ENCODE results near the gene RND2. TPM values are rescaled to one million over a fixed set of nuclear protein-coding genes. Genes with fewer than 3 reads are reported as not detected.
A peak's percentile ranks its signal among the peaks of the same experiment; 100 is the strongest.

RND2 gene
- total and polyA plus RNA-seq, 2 of the 13 experiments (the other 11 are each of a cell fraction or from before 2014, with no cell fraction given), result 0.05 to 0.11 TPM

- TF ChIP-seq ZNF850 (CRISPR knock-in tag; conservative IDR thresholded peaks at IDR 0.05), result no peak
- peak; percentile 50; the same call in 1 of the 2 replicates for TF ChIP-seq LBX2 (CRISPR knock-in tag; IDR thresholded peaks at IDR 0.05; ENCODE audit: borderline replicate concordance)
- peak; percentile 91 for TF ChIP-seq ETV6 (CRISPR knock-in tag; conservative IDR thresholded peaks at IDR 0.05)
- TF ChIP-seq XRCC5 (optimal IDR thresholded peaks at IDR 0.05; ENCODE audit: low read length), result peak; percentile 99
- TF ChIP-seq ZFP1 (CRISPR knock-in tag; IDR thresholded peaks at IDR 0.05), result peak; percentile 99
- no peak for TF ChIP-seq SMARCE1 (IDR thresholded peaks at IDR 0.05; ENCODE audit: borderline replicate concordance)
- TF ChIP-seq GMEB2 (CRISPR knock-in tag; IDR thresholded peaks at IDR 0.05; ENCODE audit: low read depth), result peak; percentile 84
- peak; percentile 87 for TF ChIP-seq ZBTB2 (CRISPR knock-in tag; IDR thresholded peaks at IDR 0.05; ENCODE audit: low read depth)
- peak; percentile 93 for TF ChIP-seq THRA (CRISPR knock-in tag; IDR thresholded peaks at IDR 0.05; ENCODE audit: borderline replicate concordance)
- peak; percentile 99 for TF ChIP-seq KDM2A (CRISPR knock-in tag; IDR thresholded peaks at IDR 0.05; ENCODE audit: borderline replicate concordance, low read depth)
- TF ChIP-seq ZNF781 (CRISPR knock-in tag; IDR thresholded peaks at IDR 0.05; ENCODE audit: borderline replicate concordance, not compliant biosample characterization), result peak; percentile 96
- TF ChIP-seq SP2 (CRISPR knock-in tag; IDR thresholded peaks at IDR 0.05), result peak; percentile 92
- TF ChIP-seq TRIM24 (CRISPR knock-in tag; IDR thresholded peaks at IDR 0.05), result no peak
- peak; percentile 73; the same call in 1 of the 2 replicates for TF ChIP-seq PRDM4 (CRISPR knock-in tag; IDR thresholded peaks at IDR 0.05; ENCODE audit: borderline replicate concordance)
- TF ChIP-seq ELK4 (CRISPR knock-in tag; IDR thresholded peaks at IDR 0.05; ENCODE audit: borderline replicate concordance), result no peak
- TF ChIP-seq HNRNPK (IDR thresholded peaks at IDR 0.05; ENCODE audit: low read depth, low read length, poor library complexity, severe bottlenecking), result no peak
- no peak for TF ChIP-seq RFX1 (IDR thresholded peaks at IDR 0.05)
- peak; percentile 95; the same call in 1 of the 2 replicates for TF ChIP-seq GTF3A (CRISPR knock-in tag; conservative IDR thresholded peaks at IDR 0.05)
- peak; percentile 97 for TF ChIP-seq ARNTL (CRISPR knock-in tag; IDR thresholded peaks at IDR 0.05)
- 0 out of 2 replicates have a peak, but pooled peaks have one; percentile 58 for TF ChIP-seq ZFP41 (CRISPR knock-in tag; IDR thresholded peaks at IDR 0.05; ENCODE audit: borderline replicate concordance)
These were observed 26.8 kb upstream of the RND2 start, which contains the start of gene RPL27 (continued) for GRCh38 chr17:42997984-42998938.

Data from HepG2 (cell line).